Suprapubic skin (tissue), 4 donors: ENCODE data around the gene GNA12. TPM values are rescaled to one million over a fixed set of nuclear protein-coding genes. Genes with fewer than 3 reads are reported as not detected.

ENCODE experiments used
- DNase-seq, 2 donors: peaks; one replicate each; pipeline ENCODE4 v3.0.0-alpha.2; 2019; ENCODE audit warnings: low spot score in 2 of 2
- H3K27ac ChIP-seq: fragments of 200-600 bp; sonication (generic); one replicate; pipeline ENCODE4 v1.5.1; 2019
- H3K27me3 ChIP-seq: fragments of 200-600 bp; sonication (generic); one replicate; pipeline ENCODE4 v1.5.1; 2019
- H3K36me3 ChIP-seq: fragments of 200-600 bp; sonication (generic); one replicate; pipeline ENCODE4 v1.5.1; 2019
- H3K4me1 ChIP-seq: fragments of 200-600 bp; sonication (generic); one replicate; pipeline ENCODE4 v1.5.1; 2019
- H3K4me3 ChIP-seq: fragments of 200-600 bp; sonication (generic); one replicate; pipeline ENCODE4 v1.5.1; 2019; ENCODE audit warnings: mild to moderate bottlenecking
- H3K9me3 ChIP-seq: fragments of 200-600 bp; sonication (generic); one replicate; pipeline ENCODE4 v1.5.1; 2019
- EP300 ChIP-seq: sonication (generic); formaldehyde crosslinking; IDR thresholded peaks from one replicate; pipeline ENCODE4 v1.6.1; 2017; ENCODE audit warnings: antibody characterized with exemption
- POLR2A ChIP-seq, 2 donors: fragments of 450-650 bp; IDR thresholded peaks; one replicate each; pipeline ENCODE4 v1.6.1; 2017; ENCODE audit warnings: antibody characterized with exemption in 2 of 2, mild to moderate bottlenecking in 2 of 2, moderate library complexity in 2 of 2
- POLR2AphosphoS5 ChIP-seq, 3 donors: sonication (generic); formaldehyde crosslinking; IDR thresholded peaks; one replicate each; pipeline ENCODE4 v1.6.1; 2017; ENCODE audit warnings: antibody characterized with exemption in 3 of 3
- WGBS: methylation state at CpG from one replicate; pipeline ENCODE4 v1.1.5; 2018; 5-methylcytosine and 5-hydroxymethylcytosine counted together
- total RNA-seq, 4 donors: library from RNA; depleted of rRNA; stranded (reverse); fragments of >200 nt; gene quantifications; one replicate each; pipeline ENCODE4 v1.1.0, GENCODE V29; 2016
- TF ChIP-seq, protein P1 (sequence below), 2 donors: fragments of 200-600 bp in 1 of 2; fragments of 450-650 bp in 1 of 2; sonication (generic) in 1 of 2; IDR thresholded peaks; one replicate each; pipeline ENCODE4 v1.5.1; 2016 to 2019; ENCODE audit warnings: antibody characterized with exemption in 2 of 2, mild to moderate bottlenecking in 1 of 2, moderate library complexity in 1 of 2

Gene GNA12
- total RNA-seq, 4 donors from 2014 or later: 9.7 to 15.0 (median 13.3) TPM

- Histone ChIP-seq H3K27ac (no peak overlapping the region), H3K27me3 (peaks cover 16% of the 10 kb centered on the region), H3K4me1 (no peaks in the 10 kb centered on the region), H3K9me3 (no peaks in the 10 kb centered on the region), H3K36me3 (no peaks in the 10 kb centered on the region), H3K4me3 (no peak overlapping the region)
- no peak for DNase-seq
- WGBS: 51% methylated on average over 5 of the region's 5 CpGs
- TF ChIP-seq POLR2AphosphoS5 (IDR thresholded peaks at IDR 0.05): no peak
- no peak for TF ChIP-seq EP300
- TF ChIP-seq, protein P1, sequence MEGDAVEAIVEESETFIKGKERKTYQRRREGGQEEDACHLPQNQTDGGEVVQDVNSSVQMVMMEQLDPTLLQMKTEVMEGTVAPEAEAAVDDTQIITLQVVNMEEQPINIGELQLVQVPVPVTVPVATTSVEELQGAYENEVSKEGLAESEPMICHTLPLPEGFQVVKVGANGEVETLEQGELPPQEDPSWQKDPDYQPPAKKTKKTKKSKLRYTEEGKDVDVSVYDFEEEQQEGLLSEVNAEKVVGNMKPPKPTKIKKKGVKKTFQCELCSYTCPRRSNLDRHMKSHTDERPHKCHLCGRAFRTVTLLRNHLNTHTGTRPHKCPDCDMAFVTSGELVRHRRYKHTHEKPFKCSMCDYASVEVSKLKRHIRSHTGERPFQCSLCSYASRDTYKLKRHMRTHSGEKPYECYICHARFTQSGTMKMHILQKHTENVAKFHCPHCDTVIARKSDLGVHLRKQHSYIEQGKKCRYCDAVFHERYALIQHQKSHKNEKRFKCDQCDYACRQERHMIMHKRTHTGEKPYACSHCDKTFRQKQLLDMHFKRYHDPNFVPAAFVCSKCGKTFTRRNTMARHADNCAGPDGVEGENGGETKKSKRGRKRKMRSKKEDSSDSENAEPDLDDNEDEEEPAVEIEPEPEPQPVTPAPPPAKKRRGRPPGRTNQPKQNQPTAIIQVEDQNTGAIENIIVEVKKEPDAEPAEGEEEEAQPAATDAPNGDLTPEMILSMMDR (IDR thresholded peaks at IDR 0.05): no peak
- TF ChIP-seq POLR2A (IDR thresholded peaks at IDR 0.05): no peak
Measured at GRCh38 chr7:2886391-2886790, 42.3 kb upstream of the GNA12 start.

DNA sequence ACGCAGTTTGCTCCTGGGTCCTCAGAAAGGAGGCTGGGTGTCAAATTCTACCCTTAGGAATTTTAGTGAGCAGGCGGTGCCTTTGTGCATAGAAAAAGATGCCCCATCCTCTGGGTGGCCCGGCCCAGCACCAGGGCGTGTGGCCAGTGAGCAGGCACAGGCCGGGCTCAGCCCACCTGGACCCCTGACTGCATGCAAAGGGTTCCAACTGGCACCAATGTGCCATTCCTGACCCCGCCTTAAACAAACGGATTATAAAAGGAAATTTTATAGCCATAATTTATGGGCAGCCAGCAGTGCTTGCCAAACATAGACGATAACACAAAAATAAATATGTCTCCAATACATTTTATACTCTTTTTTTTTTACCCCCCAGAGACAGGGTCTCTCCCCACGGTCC, 40.1 kb upstream of the GNA12 start:
- TF ChIP-seq EP300 (no peak), POLR2AphosphoS5 (IDR thresholded peaks at IDR 0.05) (no peak), POLR2A (IDR thresholded peaks at IDR 0.05) (no peak)
- TF ChIP-seq, protein P1 (IDR thresholded peaks at IDR 0.05): no peak
- Histone ChIP-seq H3K36me3 (no peaks in the 10 kb centered on the region), H3K27ac (no peak overlapping the region), H3K9me3 (no peaks in the 10 kb centered on the region), H3K4me3 (no peak overlapping the region), H3K4me1 (no peaks in the 10 kb centered on the region), H3K27me3 (peaks cover 21% of the 10 kb centered on the region)
- WGBS: 44% methylated on average over 9 of the region's 9 CpGs
- DNase-seq: no peak

GRCh38 chr7:2883101-2883500, 39.0 kb upstream of the GNA12 start:
- Histone ChIP-seq H3K9me3 (no peaks in the 10 kb centered on the region), H3K36me3 (no peaks in the 10 kb centered on the region), H3K4me1 (no peaks in the 10 kb centered on the region), H3K27me3 (peaks cover 21% of the 10 kb centered on the region), H3K4me3 (no peak overlapping the region), H3K27ac (no peak overlapping the region)
- 77% methylated on average over 6 of the region's 17 CpGs for WGBS
- no peak for DNase-seq
- no peak for TF ChIP-seq POLR2AphosphoS5 (IDR thresholded peaks at IDR 0.05)
- TF ChIP-seq, protein P1 (IDR thresholded peaks at IDR 0.05): no peak
- TF ChIP-seq POLR2A (IDR thresholded peaks at IDR 0.05): no peak
- no peak for TF ChIP-seq EP300

DNA sequence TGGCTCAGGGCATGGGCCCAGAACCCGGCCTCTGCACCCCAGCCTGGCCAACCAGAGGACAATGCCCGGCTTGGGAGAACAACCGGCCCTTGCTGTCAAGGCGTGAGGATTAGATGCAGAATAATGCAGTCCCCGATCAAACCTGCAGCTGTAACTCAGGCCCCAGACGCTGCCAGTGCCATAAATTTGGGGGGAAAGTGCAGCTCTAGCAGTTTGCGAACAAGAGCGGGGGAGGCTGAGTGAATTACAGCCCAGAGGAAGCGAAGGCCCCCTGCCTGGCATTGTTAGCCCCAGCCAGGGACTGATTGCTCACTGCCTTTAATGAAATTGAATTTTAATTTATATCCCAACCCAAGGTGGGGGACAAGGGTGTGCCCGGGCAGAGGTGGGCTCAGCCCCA, 38.0 kb upstream of the GNA12 start:
- Histone ChIP-seq H3K9me3 (no peaks in the 10 kb centered on the region), H3K36me3 (no peaks in the 10 kb centered on the region), H3K4me3 (no peak overlapping the region), H3K27ac (no peak overlapping the region), H3K27me3 (peaks cover 22% of the 10 kb centered on the region), H3K4me1 (no peaks in the 10 kb centered on the region)
- no peak for DNase-seq
- TF ChIP-seq, protein P1 (IDR thresholded peaks at IDR 0.05): no peak
- TF ChIP-seq EP300: no peak
- no peak for TF ChIP-seq POLR2AphosphoS5 (IDR thresholded peaks at IDR 0.05)
- TF ChIP-seq POLR2A (IDR thresholded peaks at IDR 0.05): no peak
- 74% methylated on average over 9 of the region's 10 CpGs for WGBS

- H3K36me3 ChIP-seq: no peaks in the 10 kb centered on the region
- no peak overlapping the region for H3K27ac ChIP-seq
- no peaks in the 10 kb centered on the region for H3K9me3 ChIP-seq
- no peak overlapping the region for H3K4me3 ChIP-seq
- peaks cover 31% of the 10 kb centered on the region for H3K27me3 ChIP-seq
- TF ChIP-seq, protein P1 (IDR thresholded peaks at IDR 0.05): no peak
- TF ChIP-seq POLR2AphosphoS5 (IDR thresholded peaks at IDR 0.05): no peak
- no peak for TF ChIP-seq EP300
- no peak for TF ChIP-seq POLR2A (IDR thresholded peaks at IDR 0.05)
- H3K4me1 ChIP-seq: no peaks in the 10 kb centered on the region
- WGBS: 64% methylated on average over 17 of the region's 18 CpGs
- no peak for DNase-seq
Measured at GRCh38 chr7:2880874-2881533, 36.9 kb upstream of the GNA12 start.
